ENCODE results near the gene ANO4. TPM values are rescaled to one million over a fixed set of nuclear protein-coding genes. Genes with fewer than 3 reads are reported as not detected.

ANO4 gene
- total and polyA plus RNA-seq, 2 of the 8 experiments (the other 6 are each of a cell fraction or from before 2014, with no cell fraction given): 1.1 to 3.4 TPM

DNA sequence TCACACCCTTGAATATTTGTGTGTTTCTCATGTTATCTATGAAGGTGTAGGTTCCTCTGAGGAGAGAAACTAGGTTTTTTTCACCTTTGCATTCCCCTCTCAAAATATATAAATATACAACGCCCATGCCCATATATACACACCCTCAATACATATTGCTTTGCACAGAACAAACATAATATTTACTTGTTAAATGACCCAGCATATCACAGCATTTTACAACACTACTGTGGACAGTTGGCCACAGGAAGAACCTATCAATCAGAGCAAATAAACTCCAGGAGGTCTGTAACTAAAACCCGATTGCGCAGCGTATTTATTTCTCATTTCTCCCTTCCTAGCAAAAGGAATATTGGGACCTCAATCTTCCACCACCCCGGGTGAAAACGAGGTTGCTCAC lies 219.4 kb downstream of the ANO4 start (continued):
- TF ChIP-seq, protein P1, sequence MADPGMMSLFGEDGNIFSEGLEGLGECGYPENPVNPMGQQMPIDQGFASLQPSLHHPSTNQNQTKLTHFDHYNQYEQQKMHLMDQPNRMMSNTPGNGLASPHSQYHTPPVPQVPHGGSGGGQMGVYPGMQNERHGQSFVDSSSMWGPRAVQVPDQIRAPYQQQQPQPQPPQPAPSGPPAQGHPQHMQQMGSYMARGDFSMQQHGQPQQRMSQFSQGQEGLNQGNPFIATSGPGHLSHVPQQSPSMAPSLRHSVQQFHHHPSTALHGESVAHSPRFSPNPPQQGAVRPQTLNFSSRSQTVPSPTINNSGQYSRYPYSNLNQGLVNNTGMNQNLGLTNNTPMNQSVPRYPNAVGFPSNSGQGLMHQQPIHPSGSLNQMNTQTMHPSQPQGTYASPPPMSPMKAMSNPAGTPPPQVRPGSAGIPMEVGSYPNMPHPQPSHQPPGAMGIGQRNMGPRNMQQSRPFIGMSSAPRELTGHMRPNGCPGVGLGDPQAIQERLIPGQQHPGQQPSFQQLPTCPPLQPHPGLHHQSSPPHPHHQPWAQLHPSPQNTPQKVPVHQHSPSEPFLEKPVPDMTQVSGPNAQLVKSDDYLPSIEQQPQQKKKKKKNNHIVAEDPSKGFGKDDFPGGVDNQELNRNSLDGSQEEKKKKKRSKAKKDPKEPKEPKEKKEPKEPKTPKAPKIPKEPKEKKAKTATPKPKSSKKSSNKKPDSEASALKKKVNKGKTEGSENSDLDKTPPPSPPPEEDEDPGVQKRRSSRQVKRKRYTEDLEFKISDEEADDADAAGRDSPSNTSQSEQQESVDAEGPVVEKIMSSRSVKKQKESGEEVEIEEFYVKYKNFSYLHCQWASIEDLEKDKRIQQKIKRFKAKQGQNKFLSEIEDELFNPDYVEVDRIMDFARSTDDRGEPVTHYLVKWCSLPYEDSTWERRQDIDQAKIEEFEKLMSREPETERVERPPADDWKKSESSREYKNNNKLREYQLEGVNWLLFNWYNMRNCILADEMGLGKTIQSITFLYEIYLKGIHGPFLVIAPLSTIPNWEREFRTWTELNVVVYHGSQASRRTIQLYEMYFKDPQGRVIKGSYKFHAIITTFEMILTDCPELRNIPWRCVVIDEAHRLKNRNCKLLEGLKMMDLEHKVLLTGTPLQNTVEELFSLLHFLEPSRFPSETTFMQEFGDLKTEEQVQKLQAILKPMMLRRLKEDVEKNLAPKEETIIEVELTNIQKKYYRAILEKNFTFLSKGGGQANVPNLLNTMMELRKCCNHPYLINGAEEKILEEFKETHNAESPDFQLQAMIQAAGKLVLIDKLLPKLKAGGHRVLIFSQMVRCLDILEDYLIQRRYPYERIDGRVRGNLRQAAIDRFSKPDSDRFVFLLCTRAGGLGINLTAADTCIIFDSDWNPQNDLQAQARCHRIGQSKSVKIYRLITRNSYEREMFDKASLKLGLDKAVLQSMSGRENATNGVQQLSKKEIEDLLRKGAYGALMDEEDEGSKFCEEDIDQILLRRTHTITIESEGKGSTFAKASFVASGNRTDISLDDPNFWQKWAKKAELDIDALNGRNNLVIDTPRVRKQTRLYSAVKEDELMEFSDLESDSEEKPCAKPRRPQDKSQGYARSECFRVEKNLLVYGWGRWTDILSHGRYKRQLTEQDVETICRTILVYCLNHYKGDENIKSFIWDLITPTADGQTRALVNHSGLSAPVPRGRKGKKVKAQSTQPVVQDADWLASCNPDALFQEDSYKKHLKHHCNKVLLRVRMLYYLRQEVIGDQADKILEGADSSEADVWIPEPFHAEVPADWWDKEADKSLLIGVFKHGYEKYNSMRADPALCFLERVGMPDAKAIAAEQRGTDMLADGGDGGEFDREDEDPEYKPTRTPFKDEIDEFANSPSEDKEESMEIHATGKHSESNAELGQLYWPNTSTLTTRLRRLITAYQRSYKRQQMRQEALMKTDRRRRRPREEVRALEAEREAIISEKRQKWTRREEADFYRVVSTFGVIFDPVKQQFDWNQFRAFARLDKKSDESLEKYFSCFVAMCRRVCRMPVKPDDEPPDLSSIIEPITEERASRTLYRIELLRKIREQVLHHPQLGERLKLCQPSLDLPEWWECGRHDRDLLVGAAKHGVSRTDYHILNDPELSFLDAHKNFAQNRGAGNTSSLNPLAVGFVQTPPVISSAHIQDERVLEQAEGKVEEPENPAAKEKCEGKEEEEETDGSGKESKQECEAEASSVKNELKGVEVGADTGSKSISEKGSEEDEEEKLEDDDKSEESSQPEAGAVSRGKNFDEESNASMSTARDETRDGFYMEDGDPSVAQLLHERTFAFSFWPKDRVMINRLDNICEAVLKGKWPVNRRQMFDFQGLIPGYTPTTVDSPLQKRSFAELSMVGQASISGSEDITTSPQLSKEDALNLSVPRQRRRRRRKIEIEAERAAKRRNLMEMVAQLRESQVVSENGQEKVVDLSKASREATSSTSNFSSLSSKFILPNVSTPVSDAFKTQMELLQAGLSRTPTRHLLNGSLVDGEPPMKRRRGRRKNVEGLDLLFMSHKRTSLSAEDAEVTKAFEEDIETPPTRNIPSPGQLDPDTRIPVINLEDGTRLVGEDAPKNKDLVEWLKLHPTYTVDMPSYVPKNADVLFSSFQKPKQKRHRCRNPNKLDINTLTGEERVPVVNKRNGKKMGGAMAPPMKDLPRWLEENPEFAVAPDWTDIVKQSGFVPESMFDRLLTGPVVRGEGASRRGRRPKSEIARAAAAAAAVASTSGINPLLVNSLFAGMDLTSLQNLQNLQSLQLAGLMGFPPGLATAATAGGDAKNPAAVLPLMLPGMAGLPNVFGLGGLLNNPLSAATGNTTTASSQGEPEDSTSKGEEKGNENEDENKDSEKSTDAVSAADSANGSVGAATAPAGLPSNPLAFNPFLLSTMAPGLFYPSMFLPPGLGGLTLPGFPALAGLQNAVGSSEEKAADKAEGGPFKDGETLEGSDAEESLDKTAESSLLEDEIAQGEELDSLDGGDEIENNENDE (IDR thresholded peaks at IDR 0.05; ENCODE audit: insufficient replicate concordance, low read length): no peak
- TF ChIP-seq JUN (IDR thresholded peaks at IDR 0.05; ENCODE audit: low read depth, low read length): no peak
- TF ChIP-seq CEBPB (IDR thresholded peaks at IDR 0.05; ENCODE audit: low read depth, low read length): no peak
- TF ChIP-seq ATF3 (IDR thresholded peaks at IDR 0.05; ENCODE audit: insufficient read depth, low read depth, low read length): no peak
- TF ChIP-seq CHD1 (IDR thresholded peaks at IDR 0.05; ENCODE audit: low read depth, low read length): no peak
